RCC 7860 (cell line): ENCODE measurements around the gene TJP2.

ENCODE experiments used
- DNase-seq: peaks from one replicate; pipeline ENCODE4 v3.0.0-alpha.2; 2015; ENCODE audit warnings: low spot score
- FAIRE-seq: peaks from 2 replicates; lab custom pipeline; 2012; peaks lifted over from hg19 to GRCh38; lab: Jason Lieb, UNC

TJP2 gene

DNA sequence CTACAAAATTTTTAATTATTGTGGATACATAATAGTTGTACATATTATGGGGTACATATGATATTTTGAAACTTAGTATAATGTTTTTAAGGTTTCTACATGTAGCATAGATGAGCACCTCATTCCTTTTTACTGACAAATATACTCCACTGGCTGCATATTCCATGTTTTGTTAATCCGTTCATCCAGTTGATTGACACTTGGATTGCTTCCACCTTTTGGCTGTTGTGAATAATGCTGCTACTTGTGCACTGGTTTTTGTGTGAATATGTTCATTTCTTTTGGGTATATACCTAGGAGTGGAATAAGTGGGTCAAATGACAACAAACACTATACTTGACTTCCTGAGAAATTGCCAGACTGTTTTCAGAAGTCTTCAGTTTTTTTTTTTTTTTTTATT is 148.2 kb downstream of the TJP2 start:
- no peak for FAIRE-seq

GRCh38 chr9:69323861-69324260 is 149.8 kb downstream of the TJP2 start:
- DNase-seq (no peak), FAIRE-seq (no peak)

More for the DNA sequence above, 148.2 kb downstream of the TJP2 start:
- no peak for DNase-seq
